ENCODE results near the gene ERFE.
A peak's percentile ranks its signal among the peaks of the same experiment; 100 is the strongest.

ERFE gene

GRCh38 chr2:238139196-238140039, 19.4 kb upstream of the ERFE start:
- no peak for DNase-seq (ENCODE audit: low read depth)

- no peak for DNase-seq (ENCODE audit: low read depth)
Measured at GRCh38 chr2:238140040-238140439, 18.7 kb upstream of the ERFE start.

GRCh38 chr2:238140721-238141540, 17.8 kb upstream of the ERFE start:
- no peak for DNase-seq (ENCODE audit: low read depth)

- peak; percentile 37 for DNase-seq (ENCODE audit: low read depth)
Measured at GRCh38 chr2:238141541-238142318, 17.0 kb upstream of the ERFE start.

GRCh38 chr2:238142382-238143205, 16.2 kb upstream of the ERFE start:
- DNase-seq (ENCODE audit: low read depth), result no peak

- peak; percentile 40 for DNase-seq (ENCODE audit: low read depth)
Measured at GRCh38 chr2:238143239-238143951, 15.4 kb upstream of the ERFE start.

- no peak for DNase-seq (ENCODE audit: low read depth)
Measured at GRCh38 chr2:238144262-238144661, 14.5 kb upstream of the ERFE start.

GRCh38 chr2:238145046-238145445, 13.7 kb upstream of the ERFE start:
- no peak for DNase-seq (ENCODE audit: low read depth)

- DNase-seq (ENCODE audit: low read depth), result no peak
Measured at GRCh38 chr2:238145851-238146250, 12.9 kb upstream of the ERFE start.

- DNase-seq (ENCODE audit: low read depth), result no peak
Measured at GRCh38 chr2:238146884-238147544, 11.8 kb upstream of the ERFE start.

- no peak for DNase-seq (ENCODE audit: low read depth)
Measured at GRCh38 chr2:238148981-238149380, 9.8 kb upstream of the ERFE start.

- DNase-seq (ENCODE audit: low read depth), result no peak
Measured at GRCh38 chr2:238149841-238150572, 8.8 kb upstream of the ERFE start.

GRCh38 chr2:238150686-238151085, 8.1 kb upstream of the ERFE start:
- DNase-seq (ENCODE audit: low read depth), result no peak

GRCh38 chr2:238151205-238151604, 7.6 kb upstream of the ERFE start:
- DNase-seq (ENCODE audit: low read depth), result no peak

- no peak for DNase-seq (ENCODE audit: low read depth)
Measured at GRCh38 chr2:238151628-238152235, 7.0 kb upstream of the ERFE start.

- DNase-seq (ENCODE audit: low read depth), result no peak
Measured at GRCh38 chr2:238152771-238153688, 5.7 kb upstream of the ERFE start.

GRCh38 chr2:238154570-238154969, 4.2 kb upstream of the ERFE start:
- no peak for DNase-seq (ENCODE audit: low read depth)
